Small intestine (tissue), 7 donors: Measurements from ENCODE around the gene TMEM259. TPM values are rescaled to one million over a fixed set of nuclear protein-coding genes. Genes with fewer than 3 reads are reported as not detected.

Source experiments
- DNase-seq, 2 donors: peaks; one replicate each; pipeline versions ENCODE4 v3.0.0 to v3.0.0-alpha.2; 2013
- FAIRE-seq: peaks from 2 replicates; lab custom pipeline; 2012; peaks lifted over from hg19 to GRCh38; lab: Jason Lieb, UNC
- H3K27ac ChIP-seq, 3 donors: one replicate each; pipeline ENCODE4 v1.5.1; 2013; ENCODE audit warnings: low read length in 2 of 3, mild to moderate bottlenecking in 2 of 3, control low read depth in 1 of 3, inconsistent platforms in 1 of 3, low read depth in 1 of 3, moderate library complexity in 1 of 3
- H3K27me3 ChIP-seq, 3 donors: one replicate each; pipeline ENCODE4 v1.6.1; 2013; ENCODE audit warnings: low read length in 3 of 3, inconsistent platforms in 1 of 3; ENCODE audit not compliant: control insufficient read depth in 3 of 3, insufficient read depth in 3 of 3
- H3K36me3 ChIP-seq, 3 donors: one replicate each; pipeline ENCODE4 v1.6.1; 2013; ENCODE audit warnings: low read length in 3 of 3, inconsistent platforms in 1 of 3, low read depth in 1 of 3, mild to moderate bottlenecking in 1 of 3, moderate library complexity in 1 of 3; ENCODE audit not compliant: control insufficient read depth in 3 of 3, insufficient read depth in 2 of 3
- H3K4me1 ChIP-seq, 3 donors: one replicate each; pipeline ENCODE4 v1.6.1; 2013; ENCODE audit warnings: low read length in 2 of 3, inconsistent platforms in 1 of 3, low read depth in 1 of 3, mild to moderate bottlenecking in 1 of 3, moderate library complexity in 1 of 3; ENCODE audit not compliant: control insufficient read depth in 3 of 3, insufficient read depth in 2 of 3
- H3K4me3 ChIP-seq, 3 donors: one replicate each; pipeline ENCODE4 v1.5.1; 2013; ENCODE audit warnings: low read length in 3 of 3, control low read depth in 1 of 3, inconsistent platforms in 1 of 3, low read depth in 1 of 3, mild to moderate bottlenecking in 1 of 3, moderate library complexity in 1 of 3
- H3K9me3 ChIP-seq, 2 donors: one replicate each; pipeline ENCODE4 v1.6.1; 2013; ENCODE audit warnings: low read depth in 1 of 2, low read length in 1 of 2; ENCODE audit not compliant: control insufficient read depth in 2 of 2, insufficient read depth in 1 of 2
- WGBS, 3 donors: extraction: QIAGEN DNeasy Blood & Tissue Kit; methylation state at CpG; one replicate each; pipeline ENCODE4 v1.1.7; 2013; 5-methylcytosine and 5-hydroxymethylcytosine counted together
- polyA plus RNA-seq, 4 donors: library from polyadenylated mRNA; stranded (reverse) in 3 of 4; unstranded in 1 of 4; fragments of 200-250 nt in 3 of 4; fragments of 120-200 nt in 1 of 4; gene quantifications; one replicate each; pipeline versions ENCODE4 v1.2.1 to v1.2.3, GENCODE V29; 2013
- donor health status: healthy with polysubstance abuse.
- donor health status: control.
- donor health status: control.
- donor health status: Bipolar disorder and iron deficiency.
- donor health status: healthy.

Gene TMEM259
- polyA plus RNA-seq, 4 donors, result 123 to 313 (median 186) TPM

DNA sequence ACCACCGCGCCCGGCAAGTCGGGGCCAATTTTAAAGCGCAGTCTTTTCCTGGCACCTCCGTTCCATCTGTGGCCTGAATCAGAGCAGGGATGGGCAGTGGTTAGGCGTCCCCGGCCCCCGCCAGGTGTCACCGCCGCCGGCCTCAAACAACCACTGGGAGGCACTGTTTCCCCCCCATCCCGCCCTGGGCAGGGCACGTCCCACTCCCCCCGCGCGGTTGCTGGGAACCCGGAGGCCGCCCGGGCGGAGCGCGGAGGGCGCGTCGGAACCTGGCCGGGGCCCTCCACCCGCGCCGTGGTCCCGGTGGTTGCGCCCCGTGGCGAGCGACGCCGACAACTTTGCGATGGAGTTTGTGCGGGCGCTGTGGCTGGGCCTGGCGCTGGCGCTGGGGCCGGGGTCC is 20.8 kb downstream of the TMEM259 start, which contains the start of gene GRIN3B:
GRIN3B (plus strand) TSS at position 325 of the 400 bp plus-strand sequence; CDS start at position 344, 19 bp downstream.
- Histone ChIP-seq H3K27ac (no peak within 1 kb of the TSS), H3K4me3 (no peak within 1 kb of the TSS), H3K4me1 (peaks cover 0 to 18% (median 2%) of the 10 kb centered on the region in 3 donors), H3K36me3 (peaks cover 0 to 8% (median 0%) of the 10 kb centered on the region in 3 donors), H3K27me3 (peaks cover 0 to 67% (median 23%) of the 10 kb centered on the region in 3 donors), H3K9me3 (peaks cover 0 to 5% of the 10 kb centered on the region in 2 donors)
- no peak for FAIRE-seq
- 1 to 3% (median 2%) methylated on average over 34 to 43 of the region's 43 CpGs for WGBS, 3 donors
- peak; percentile 36 to 71 for DNase-seq

- Histone ChIP-seq H3K4me1 (peaks cover 0 to 18% (median 2%) of the 10 kb centered on the region in 3 donors), H3K27me3 (peaks cover 0 to 67% (median 23%) of the 10 kb centered on the region in 3 donors), H3K36me3 (peaks cover 0 to 15% (median 0%) of the 10 kb centered on the region in 3 donors), H3K27ac (no peak overlapping the region), H3K4me3 (no peak overlapping the region), H3K9me3 (peaks cover 0 to 5% of the 10 kb centered on the region in 2 donors)
- no peak for DNase-seq
- 58 to 69% (median 60%) methylated on average over 3 of the region's 3 CpGs for WGBS, 3 donors
- FAIRE-seq, result no peak
Observed at GRCh38 chr19:999379-999719, 21.6 kb downstream of the TMEM259 start.

- Histone ChIP-seq H3K4me1 (peaks cover 0 to 18% (median 2%) of the 10 kb centered on the region in 3 donors), H3K9me3 (peaks cover 0 to 5% of the 10 kb centered on the region in 2 donors), H3K27ac (no peak overlapping the region), H3K36me3 (peaks cover 0 to 28% (median 0%) of the 10 kb centered on the region in 3 donors), H3K27me3 (peaks cover 0 to 67% (median 23%) of the 10 kb centered on the region in 3 donors), H3K4me3 (no peak overlapping the region)
- DNase-seq (no peak), FAIRE-seq (no peak)
- 26 to 39% (median 33%) methylated on average over 6 of the region's 6 CpGs for WGBS, 3 donors
Observed at GRCh38 chr19:998064-998463, 22.9 kb downstream of the TMEM259 start.

DNA sequence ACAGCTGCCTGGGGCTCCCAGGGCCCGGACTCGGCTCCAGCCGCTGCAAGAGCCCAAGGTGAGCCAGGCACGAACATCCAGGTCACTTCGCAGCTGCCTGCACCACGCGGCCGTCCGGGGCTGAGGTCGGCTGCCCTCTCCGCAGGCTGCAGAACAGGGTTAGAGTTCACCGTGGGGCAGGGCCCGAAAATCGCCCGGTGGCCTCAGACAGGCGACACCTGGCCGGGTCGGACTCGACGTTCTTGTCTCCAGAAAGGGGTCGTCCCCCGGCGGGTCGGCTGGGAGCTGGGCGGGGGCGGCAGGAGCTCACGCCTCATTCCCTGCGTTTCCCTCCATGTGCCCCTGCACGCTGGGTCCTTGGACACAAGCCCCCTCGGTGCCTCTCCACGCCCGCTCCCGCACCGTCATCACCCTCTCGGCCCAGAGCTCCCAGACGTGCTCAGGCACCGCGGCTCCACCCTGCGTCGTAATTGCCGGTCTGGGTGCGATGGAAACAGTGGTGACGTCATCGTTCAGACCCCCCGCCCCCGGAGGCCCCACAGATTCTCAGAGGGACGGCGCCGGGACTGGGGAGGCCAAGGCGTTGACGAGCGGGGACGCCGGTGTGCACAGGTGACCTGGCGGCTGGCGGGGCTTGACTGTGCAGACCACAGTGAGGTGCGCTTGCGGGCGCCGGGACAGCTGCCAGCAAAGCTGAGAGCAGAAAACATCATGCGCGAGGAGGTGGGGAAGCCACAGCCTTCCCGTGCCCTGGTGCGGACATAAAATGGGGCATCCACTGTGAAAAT is 24.7 kb downstream of the TMEM259 start:
- H3K4me3 ChIP-seq, result peak overlapping the region in 1 of 3 donors; percentile 19
- WGBS, 3 donors, result 5 to 11% (median 9%) methylated on average over 55 to 64 of the region's 64 CpGs
- H3K36me3 ChIP-seq, result peaks cover 0 to 41% (median 0%) of the 10 kb centered on the region in 3 donors
- H3K27ac ChIP-seq, result no peak overlapping the region
- no peak for FAIRE-seq
- peaks cover 0 to 14% (median under 1%) of the 10 kb centered on the region in 3 donors for H3K4me1 ChIP-seq
- DNase-seq, result peak; percentile 16 to 76
- H3K9me3 ChIP-seq, result peaks cover 0 to 5% of the 10 kb centered on the region in 2 donors
- peaks cover 0 to 53% (median 19%) of the 10 kb centered on the region in 3 donors for H3K27me3 ChIP-seq

DNA sequence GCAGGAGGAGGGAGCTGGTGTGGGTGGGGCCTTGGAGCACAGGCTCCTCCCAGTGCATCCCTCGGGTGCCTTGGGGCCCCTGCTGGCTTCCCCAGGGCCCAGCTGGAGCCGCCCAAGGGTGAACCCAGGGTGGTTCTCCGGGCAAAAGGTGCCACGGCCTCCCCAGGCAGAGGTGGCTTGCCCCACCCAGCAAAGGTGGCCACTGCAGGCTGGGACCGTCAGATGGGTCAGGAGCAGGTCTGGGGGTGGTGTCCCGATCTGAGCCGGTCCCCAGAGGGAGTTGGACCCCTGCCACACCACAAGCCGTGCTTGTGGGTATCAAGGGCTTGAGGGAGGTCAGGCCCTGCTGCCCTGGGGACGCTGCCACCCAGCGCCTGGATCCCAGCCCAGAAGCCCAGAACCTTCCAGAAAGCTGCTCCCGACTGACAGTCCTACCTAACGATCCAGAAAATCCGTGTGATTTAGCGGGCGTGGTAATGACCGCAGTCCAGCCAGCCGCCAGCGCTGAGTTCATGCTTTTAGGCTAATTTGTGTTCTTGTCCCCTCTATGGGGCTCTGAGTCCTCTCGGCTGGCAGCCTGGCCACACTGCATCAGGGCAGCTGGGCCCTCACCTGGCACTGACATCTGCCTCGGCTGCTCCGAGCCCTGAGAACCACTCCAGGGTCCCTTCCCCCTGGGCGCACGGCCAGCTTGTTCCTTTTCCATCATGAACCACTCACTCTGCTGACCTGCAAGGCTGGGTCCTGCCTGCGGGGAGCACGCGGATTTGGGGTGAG is 25.7 kb downstream of the TMEM259 start:
- peaks cover 0 to 47% (median 16%) of the 10 kb centered on the region in 3 donors for H3K27me3 ChIP-seq
- H3K27ac ChIP-seq, result no peak overlapping the region
- peaks cover 0 to 51% (median 0%) of the 10 kb centered on the region in 3 donors for H3K36me3 ChIP-seq
- H3K9me3 ChIP-seq, result peaks cover 0 to 5% of the 10 kb centered on the region in 2 donors
- H3K4me1 ChIP-seq, result peaks cover 0 to 9% (median 0%) of the 10 kb centered on the region in 3 donors
- FAIRE-seq (no peak), DNase-seq (no peak)
- no peak overlapping the region for H3K4me3 ChIP-seq
- 33 to 73% (median 49%) methylated on average over 23 to 26 of the region's 26 CpGs for WGBS, 3 donors

DNA sequence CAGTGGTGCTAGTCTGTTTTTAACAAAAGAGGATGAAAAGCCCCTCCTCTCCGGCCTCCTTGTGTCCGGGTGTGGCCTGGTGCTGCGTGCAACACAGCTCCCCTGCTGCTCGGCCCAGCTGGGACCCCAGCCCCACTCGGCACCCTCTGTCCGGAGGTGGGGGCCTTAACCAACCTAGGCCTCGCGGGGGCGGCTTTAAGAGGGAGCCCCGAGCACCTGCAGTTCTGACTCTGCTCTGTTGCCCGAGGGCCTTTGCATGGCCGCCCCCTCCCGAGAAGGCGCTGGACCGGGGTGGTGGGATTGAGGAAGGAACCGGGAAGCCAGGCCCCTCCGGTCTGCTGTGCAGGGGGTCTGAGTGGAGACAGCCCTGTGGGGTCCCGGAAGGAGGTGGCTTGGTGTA is 26.4 kb downstream of the TMEM259 start:
- no peak overlapping the region for H3K27ac ChIP-seq
- peaks cover 0 to 4% of the 10 kb centered on the region in 2 donors for H3K9me3 ChIP-seq
- DNase-seq (no peak), FAIRE-seq (no peak)
- H3K4me3 ChIP-seq, result no peak overlapping the region
- peaks cover 0 to 58% (median 0%) of the 10 kb centered on the region in 3 donors for H3K36me3 ChIP-seq
- WGBS, 3 donors, result 90 to 94% (median 92%) methylated on average over 16 to 18 of the region's 18 CpGs
- H3K4me1 ChIP-seq, result peaks cover 0 to 9% (median 0%) of the 10 kb centered on the region in 3 donors
- H3K27me3 ChIP-seq, result peaks cover 0 to 42% (median 16%) of the 10 kb centered on the region in 3 donors

DNA sequence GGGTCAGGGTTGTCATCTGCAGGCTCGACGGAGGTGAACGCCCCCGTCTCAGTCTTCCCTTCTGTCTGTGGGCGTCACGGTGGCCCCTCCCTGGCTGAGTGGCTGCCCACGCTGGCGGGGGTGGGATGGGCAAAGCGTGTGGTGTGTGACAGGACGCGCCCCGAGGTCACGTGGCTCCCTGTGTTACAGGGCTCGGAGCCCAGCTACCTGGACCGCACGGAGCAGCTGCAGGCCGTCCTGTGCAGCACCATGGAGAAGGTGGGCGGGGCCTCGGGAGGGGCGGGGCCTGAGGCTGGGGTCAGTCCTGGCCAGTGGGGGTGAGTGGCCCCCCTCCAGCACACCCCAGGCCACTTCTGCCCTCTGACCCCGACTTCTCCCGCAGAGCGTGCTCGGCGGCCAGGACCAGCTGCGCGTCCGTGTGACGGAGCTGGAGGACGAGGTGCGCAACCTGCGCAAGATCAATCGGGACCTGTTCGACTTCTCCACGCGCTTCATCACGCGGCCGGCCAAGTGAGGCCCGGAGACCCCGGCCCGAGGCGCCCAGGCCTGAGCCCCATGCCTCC is 27.0 kb downstream of the TMEM259 start:
- no peaks in the 10 kb centered on the region for H3K9me3 ChIP-seq
- H3K36me3 ChIP-seq, result peaks cover 0 to 64% (median 0%) of the 10 kb centered on the region in 3 donors
- WGBS, 3 donors, result 88 to 96% (median 90%) methylated on average over 38 to 43 of the region's 43 CpGs
- DNase-seq (no peak), FAIRE-seq (no peak)
- no peak overlapping the region for H3K27ac ChIP-seq
- no peak overlapping the region for H3K4me3 ChIP-seq
- peaks cover 0 to 36% (median 14%) of the 10 kb centered on the region in 3 donors for H3K27me3 ChIP-seq
- H3K4me1 ChIP-seq, result peaks cover 0 to 9% (median 0%) of the 10 kb centered on the region in 3 donors
